ENCODE data around the gene SLC44A1.

- TF ChIP-seq CTCF (IDR thresholded peaks at IDR 0.05) (no peak), ZFX (IDR thresholded peaks at IDR 0.05; ENCODE audit: borderline replicate concordance) (no peak)
Measured at GRCh38 chr9:105275111-105275510, 30.7 kb downstream of the SLC44A1 start.
